Ascending aorta (tissue), 2 donors: Measurements from ENCODE around the gene TGFB1. TPM values are rescaled to one million over a fixed set of nuclear protein-coding genes. Genes with fewer than 3 reads are reported as not detected.

ENCODE experiments used
- DNase-seq, 2 donors: peaks; one replicate each; pipeline ENCODE4 v3.0.0-alpha.2; 2019; ENCODE audit warnings: low spot score in 2 of 2
- H3K27ac ChIP-seq, 2 donors: fragments of 200-600 bp; sonication (generic); one replicate each; pipeline ENCODE4 v1.5.1; 2016 to 2017; ENCODE audit warnings: mild to moderate bottlenecking in 1 of 2
- H3K27me3 ChIP-seq: fragments of 200-600 bp; sonication (generic); one replicate; pipeline ENCODE4 v1.5.1; 2017
- H3K36me3 ChIP-seq, 2 donors: fragments of 200-600 bp; sonication (generic); one replicate each; pipeline ENCODE4 v1.5.1; 2016
- H3K4me1 ChIP-seq, 2 donors: fragments of 200-600 bp; sonication (generic); one replicate each; pipeline ENCODE4 v1.5.1; 2016 to 2017; ENCODE audit warnings: mild to moderate bottlenecking in 1 of 2
- H3K4me3 ChIP-seq, 2 donors: fragments of 200-600 bp; sonication (generic); one replicate each; pipeline ENCODE4 v1.5.1; 2016 to 2017; ENCODE audit warnings: mild to moderate bottlenecking in 1 of 2
- H3K9me3 ChIP-seq, 2 donors: fragments of 200-600 bp; sonication (generic); one replicate each; pipeline ENCODE4 v1.5.1; 2016
- intact Hi-C: fragments of 100-400 bp; cut with DNase I; formaldehyde crosslinking; loops from one replicate; pipeline ENCODE4 v1.15.1; 2023
- total RNA-seq: library from RNA; depleted of rRNA; stranded (reverse); fragments of >200 nt; gene quantifications from one replicate; pipeline ENCODE4 v1.1.0, GENCODE V29; 2016
- TF ChIP-seq, protein P1 (sequence below), 3 experiments: fragments of 200-600 bp in 2 of 3; fragments of 450-650 bp in 1 of 3; sonication (generic) in 2 of 3; IDR thresholded peaks; one replicate each; pipeline ENCODE4 v1.5.1; 2016 to 2019; ENCODE audit warnings: antibody characterized with exemption in 3 of 3, mild to moderate bottlenecking in 1 of 3, moderate library complexity in 1 of 3

TGFB1 gene
- total RNA-seq, 1 donor from 2014 or later: 103 TPM

- Histone ChIP-seq H3K9me3 (no peaks in the 10 kb centered on the region), H3K4me3 (no peak overlapping the region), H3K27me3 (no peaks in the 10 kb centered on the region), H3K4me1 (peaks cover 0 to 11% of the 10 kb centered on the region in 2 donors), H3K36me3 (no peaks in the 10 kb centered on the region), H3K27ac (peak overlapping the region; percentile 36 to 65)
- intact Hi-C loops: no loop called here
- no peak for DNase-seq
- TF ChIP-seq, protein P1, sequence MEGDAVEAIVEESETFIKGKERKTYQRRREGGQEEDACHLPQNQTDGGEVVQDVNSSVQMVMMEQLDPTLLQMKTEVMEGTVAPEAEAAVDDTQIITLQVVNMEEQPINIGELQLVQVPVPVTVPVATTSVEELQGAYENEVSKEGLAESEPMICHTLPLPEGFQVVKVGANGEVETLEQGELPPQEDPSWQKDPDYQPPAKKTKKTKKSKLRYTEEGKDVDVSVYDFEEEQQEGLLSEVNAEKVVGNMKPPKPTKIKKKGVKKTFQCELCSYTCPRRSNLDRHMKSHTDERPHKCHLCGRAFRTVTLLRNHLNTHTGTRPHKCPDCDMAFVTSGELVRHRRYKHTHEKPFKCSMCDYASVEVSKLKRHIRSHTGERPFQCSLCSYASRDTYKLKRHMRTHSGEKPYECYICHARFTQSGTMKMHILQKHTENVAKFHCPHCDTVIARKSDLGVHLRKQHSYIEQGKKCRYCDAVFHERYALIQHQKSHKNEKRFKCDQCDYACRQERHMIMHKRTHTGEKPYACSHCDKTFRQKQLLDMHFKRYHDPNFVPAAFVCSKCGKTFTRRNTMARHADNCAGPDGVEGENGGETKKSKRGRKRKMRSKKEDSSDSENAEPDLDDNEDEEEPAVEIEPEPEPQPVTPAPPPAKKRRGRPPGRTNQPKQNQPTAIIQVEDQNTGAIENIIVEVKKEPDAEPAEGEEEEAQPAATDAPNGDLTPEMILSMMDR (IDR thresholded peaks at IDR 0.05): no peak
These were observed 14.2 kb upstream of the TGFB1 start for GRCh38 chr19:41367848-41368301.

GRCh38 chr19:41366089-41366488, 12.4 kb upstream of the TGFB1 start:
- H3K4me1 ChIP-seq: peaks cover 0 to 11% of the 10 kb centered on the region in 2 donors
- no peak overlapping the region for H3K4me3 ChIP-seq
- DNase-seq: no peak
- TF ChIP-seq, protein P1 (IDR thresholded peaks at IDR 0.05): no peak
- intact Hi-C loops: no loop called here
- H3K36me3 ChIP-seq: no peaks in the 10 kb centered on the region
- H3K27ac ChIP-seq: no peak overlapping the region
- H3K9me3 ChIP-seq: no peaks in the 10 kb centered on the region
- no peaks in the 10 kb centered on the region for H3K27me3 ChIP-seq

DNA sequence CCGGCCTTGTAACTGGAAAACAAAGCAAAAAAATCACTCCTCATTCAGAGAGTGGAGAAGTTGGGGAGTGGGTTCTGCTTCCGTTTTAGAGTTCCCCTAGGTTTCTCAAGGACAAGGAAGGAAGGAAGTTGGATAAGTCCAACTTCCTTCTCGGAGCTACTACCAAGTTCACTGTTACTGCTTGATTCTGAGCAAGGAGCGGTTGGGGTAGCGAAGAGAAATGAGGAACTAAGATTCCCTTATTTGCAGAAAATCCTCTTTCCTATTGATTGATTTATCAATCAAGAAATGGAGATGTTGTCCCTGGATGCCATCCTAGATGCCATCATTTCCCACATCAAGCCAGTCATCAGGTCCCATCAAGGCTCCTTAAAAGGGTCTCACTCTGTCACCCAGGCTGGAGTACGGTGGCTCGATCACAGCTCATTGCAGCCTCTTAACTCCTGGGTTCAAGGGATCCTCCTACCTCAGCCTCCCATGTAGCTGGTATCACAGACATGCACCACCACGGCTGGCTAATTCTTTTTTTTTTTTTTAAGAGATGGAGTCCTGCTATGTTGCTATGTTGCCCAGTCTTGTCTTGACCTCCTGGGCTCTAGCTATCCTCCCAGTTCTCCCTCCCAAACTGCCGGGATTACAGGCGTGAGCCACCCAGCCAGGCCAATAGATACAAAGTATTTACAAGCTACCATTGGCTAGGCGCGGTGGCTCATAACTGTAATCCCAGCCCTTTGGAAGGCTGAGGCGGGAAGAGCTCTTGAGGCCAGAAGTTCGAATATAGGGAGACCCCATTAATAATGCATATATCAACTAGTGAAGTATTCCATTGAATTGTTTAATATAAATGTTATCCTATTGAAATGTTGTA, 11.0 kb upstream of the TGFB1 start:
- H3K27ac ChIP-seq: peak overlapping the region; percentile 97 to 98
- H3K9me3 ChIP-seq: no peaks in the 10 kb centered on the region
- peaks cover 0 to 11% of the 10 kb centered on the region in 2 donors for H3K4me1 ChIP-seq
- DNase-seq: no peak
- no peaks in the 10 kb centered on the region for H3K27me3 ChIP-seq
- intact Hi-C loops: no loop called here
- H3K4me3 ChIP-seq: peak overlapping the region; percentile 80
- TF ChIP-seq, protein P1 (IDR thresholded peaks at IDR 0.05): no peak
- H3K36me3 ChIP-seq: no peaks in the 10 kb centered on the region

DNA sequence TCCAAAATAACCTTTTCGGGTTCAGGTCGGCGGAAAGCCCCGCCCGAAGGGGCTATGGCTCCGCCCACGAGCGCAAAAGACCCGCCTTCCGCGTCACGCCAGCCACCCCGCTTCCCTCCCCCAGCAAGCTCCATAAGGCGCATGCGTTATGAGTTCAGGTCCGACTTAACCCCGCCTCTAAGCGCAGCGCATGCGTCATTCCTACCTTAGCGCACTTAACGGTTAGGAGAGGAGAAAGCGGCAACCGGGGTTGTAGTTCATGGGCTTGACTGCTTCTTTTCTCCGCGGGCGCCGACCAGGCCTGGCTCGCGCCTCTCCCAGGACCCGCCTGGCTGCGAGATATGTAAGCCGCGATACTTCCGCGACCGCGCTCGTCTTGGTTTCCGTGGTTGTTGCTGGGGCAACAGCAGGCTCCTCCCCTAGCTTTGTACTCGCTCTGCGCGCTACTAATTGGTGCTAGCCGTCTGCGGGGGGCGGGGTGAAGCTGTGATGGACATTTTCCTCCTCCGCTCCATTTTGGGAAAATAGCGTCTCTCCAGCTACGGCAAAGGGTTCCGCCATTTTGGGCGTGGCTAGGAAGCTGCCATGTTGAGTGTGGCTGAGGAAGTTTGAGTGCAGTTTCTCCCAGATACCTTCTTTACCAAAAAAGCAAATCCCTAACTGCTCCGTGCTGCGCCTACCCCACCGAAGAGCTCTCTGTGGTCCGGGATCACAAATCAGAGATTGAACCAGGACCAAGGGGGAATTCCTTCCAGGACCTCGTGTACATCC, 10.2 kb upstream of the TGFB1 start, which contains the start of gene B9D2:
Gene B9D2 (minus strand): TSS at position 397 of the 771 bp plus-strand sequence. CDS start 630 bp downstream, outside the sequence.
- TF ChIP-seq, protein P1 (IDR thresholded peaks at IDR 0.05): no peak
- Histone ChIP-seq H3K36me3 (no peaks in the 10 kb centered on the region), H3K27me3 (no peaks in the 10 kb centered on the region)

DNA sequence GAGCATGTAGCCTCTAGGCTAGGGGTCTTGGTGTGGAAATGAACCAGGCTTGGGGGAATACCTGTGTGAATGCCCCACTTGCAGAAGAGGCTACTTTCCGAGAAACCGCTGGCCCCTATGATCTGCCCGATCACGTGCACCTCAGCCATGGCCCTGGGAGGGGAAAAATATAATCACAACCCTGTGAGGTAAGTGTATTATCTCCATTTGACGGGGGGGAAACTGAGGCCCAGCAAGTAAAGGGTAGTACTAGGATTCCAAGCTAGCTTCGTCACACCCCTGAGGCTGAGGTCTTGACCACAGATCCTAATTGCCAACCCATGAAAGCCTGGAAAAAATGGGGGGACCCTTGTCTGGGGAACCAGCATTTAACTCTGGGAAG, 9.6 kb upstream of the TGFB1 start:
- peak overlapping the region; percentile 80 for H3K4me3 ChIP-seq
- no peaks in the 10 kb centered on the region for H3K27me3 ChIP-seq
- H3K4me1 ChIP-seq: peaks cover 0 to 11% of the 10 kb centered on the region in 2 donors
- H3K36me3 ChIP-seq: no peaks in the 10 kb centered on the region
- intact Hi-C loops: loop anchor here (1.0 kb wide), 2 partner anchors 10 to 34 kb away; partner anchors contain the start of genes BCKDHA, EXOSC5 and TGFB1
- TF ChIP-seq, protein P1 (IDR thresholded peaks at IDR 0.05): no peak
- no peaks in the 10 kb centered on the region for H3K9me3 ChIP-seq
- peak overlapping the region; percentile 97 to 98 for H3K27ac ChIP-seq
- no peak for DNase-seq

More for the DNA sequence above, 10.2 kb upstream of the TGFB1 start, which contains the start of gene B9D2:
- intact Hi-C loops: loop anchor here (1.0 kb wide), 2 partner anchors 11 to 33 kb away; partner anchors contain the start of genes BCKDHA, EXOSC5 and TGFB1
- Histone ChIP-seq H3K4me1 (peaks cover 0 to 11% of the 10 kb centered on the region in 2 donors), H3K9me3 (no peaks in the 10 kb centered on the region), H3K27ac (peak within 1 kb of the TSS; percentile 97 to 98), H3K4me3 (peak within 1 kb of the TSS; percentile 80)
- DNase-seq: peak; percentile 94 to 99
